K562 (cell line): ENCODE data around the gene INTS1. TPM values are rescaled to one million over a fixed set of nuclear protein-coding genes. Genes with fewer than 3 reads are reported as not detected.

Source experiments
- ATAC-seq: fragments of 200-7000 bp; cut with Tn5 transposase; 3 replicates; pipeline ENCODE4 v1.9.1; 2020; ENCODE audit warnings: moderate library complexity
- BruUV-seq: library from RNA; stranded (reverse); fragments of 400-500 nt; replicated peaks from 2 replicates; lab custom pipeline; 2021; lab: Mats Ljungman, UMichigan
- CTCF ChIA-PET: fragments of 300-600 bp; formaldehyde crosslinking; extraction: SDS; loops from one replicate; lab custom pipeline; 2021; ENCODE audit warnings: low intra/inter-chr PET ratio; lab: Yijun Ruan, JAX
- POLR2A ChIA-PET: fragments of 300-600, 350-650 bp; sonication (Branson Sonifier 250); formaldehyde crosslinking; extraction: SDS; loops from one replicate; lab custom pipeline; 2021; ENCODE audit warnings: antibody characterized with exemption, inconsistent platforms; lab: Yijun Ruan, JAX
- DNase-seq, 4 experiments: peaks; one replicate each; pipeline versions ENCODE4 v3.0.0 to v3.0.0-alpha.2; 2011 to 2018; ENCODE audit warnings: low spot score in 3 of 4, mixed read lengths in 3 of 4; ENCODE audit errors: extremely low read depth in 1 of 4
- FAIRE-seq: peaks from 2 replicates; lab custom pipeline; 2011; peaks lifted over from hg19 to GRCh38; lab: Jason Lieb, UNC
- H2AFZ ChIP-seq: 2 replicates; pipeline ENCODE4 v1.6.0; 2011; ENCODE audit warnings: low read depth, low read length, control low read depth, inconsistent platforms
- H3K27ac ChIP-seq: fragments of 200-600 bp; 3 replicates; pipeline ENCODE4 v1.8.0; 2011; ENCODE audit warnings: low read depth, mild to moderate bottlenecking, control low read depth, inconsistent platforms, low read length, moderate library complexity, mixed read lengths; ENCODE audit errors: extremely low read depth
- H3K27me3 ChIP-seq, 2 experiments: fragments of 300-600 bp in 1 of 2; 2 replicates in 1 of 2; 3 replicates in 1 of 2; pipeline versions ENCODE4 v1.6.0 to v1.8.0; 2011; ENCODE audit warnings: inconsistent platforms in 2 of 2, low read length in 2 of 2, mild to moderate bottlenecking in 1 of 2, mixed read lengths in 1 of 2, moderate library complexity in 1 of 2; ENCODE audit not compliant: control insufficient read depth in 2 of 2, insufficient read depth in 2 of 2
- H3K36me3 ChIP-seq: fragments of 300-600 bp; 3 replicates; pipeline ENCODE4 v1.8.0; 2011; ENCODE audit warnings: mild to moderate bottlenecking, low read length, inconsistent platforms; ENCODE audit not compliant: control insufficient read depth, insufficient read depth
- H3K4me1 ChIP-seq, 2 experiments: fragments of 200-600 bp in 1 of 2; replicated peaks in 1 of 2; 2 replicates in 1 of 2; 3 replicates in 1 of 2; pipeline versions ENCODE4 v1.5.1 to v1.8.0; 2011; ENCODE audit warnings: inconsistent platforms in 2 of 2, low read length in 2 of 2, mild to moderate bottlenecking in 1 of 2, mixed read lengths in 1 of 2, moderate library complexity in 1 of 2; ENCODE audit not compliant: control insufficient read depth in 2 of 2, insufficient read depth in 2 of 2
- H3K4me2 ChIP-seq: 2 replicates; pipeline ENCODE4 v1.6.1; 2011; ENCODE audit warnings: low read length, control low read depth, inconsistent platforms, mixed read lengths; ENCODE audit not compliant: insufficient read depth
- H3K4me3 ChIP-seq: fragments of 200-600 bp; sonication (generic), shearing (Covaris generic); 2 replicates; pipeline ENCODE4 v1.5.1; 2016; ENCODE audit warnings: control low read depth, inconsistent platforms
- H3K79me2 ChIP-seq: fragments of 200-600 bp; 3 replicates; pipeline ENCODE4 v1.8.0; 2011; ENCODE audit warnings: low read length, inconsistent platforms; ENCODE audit not compliant: control insufficient read depth, insufficient read depth
- H3K9ac ChIP-seq, 2 experiments: 2 replicates each; pipeline versions ENCODE4 v1.6.0 to v1.6.1; 2011; ENCODE audit warnings: low read depth in 2 of 2, low read length in 2 of 2, control low read depth in 1 of 2, inconsistent platforms in 1 of 2, mild to moderate bottlenecking in 1 of 2, mixed read lengths in 1 of 2; ENCODE audit not compliant: insufficient read depth in 1 of 2
- H3K9me1 ChIP-seq: one replicate; pipeline ENCODE4 v1.6.0; 2011; ENCODE audit warnings: inconsistent platforms, mild to moderate bottlenecking, low read length, moderate library complexity; ENCODE audit not compliant: control insufficient read depth, insufficient read depth
- H3K9me3 ChIP-seq: replicated peaks from 2 replicates; pipeline ENCODE4 v1.5.1; 2011; ENCODE audit warnings: low read depth, low read length, inconsistent platforms; ENCODE audit not compliant: control insufficient read depth, insufficient read depth
- H4K20me1 ChIP-seq: replicated peaks from 2 replicates; pipeline ENCODE4 v1.6.1; 2011; ENCODE audit warnings: low read length, inconsistent platforms, mixed read lengths; ENCODE audit not compliant: control insufficient read depth, insufficient read depth
- E2F3 ChIP-seq: fragments of 250-450 bp; sonication (Bioruptor Pico); IDR thresholded peaks from 2 replicates; pipeline ENCODE4 v1.4.0; 2020; ENCODE audit warnings: mild to moderate bottlenecking
- GTF2E2 ChIP-seq: fragments of 200-800 bp; sonication (Bioruptor generic); IDR thresholded peaks from 2 replicates; pipeline ENCODE4 v1.6.1; 2016; ENCODE audit warnings: missing genetic modification characterization, missing compliant biosample characterization
- JUND ChIP-seq, 2 experiments: IDR thresholded peaks; 2 replicates in 1 of 2; 3 replicates in 1 of 2; pipeline ENCODE4 v1.6.1; 2011; ENCODE audit warnings: borderline replicate concordance in 2 of 2, low read depth in 2 of 2, low read length in 2 of 2, improper control_type of control experiment in 1 of 2, missing biosample characterization in 1 of 2, missing genetic modification characterization in 1 of 2, missing genetic modification reagents in 1 of 2
- MECOM ChIP-seq: fragments of 250-450 bp; sonication (Bioruptor Pico); IDR thresholded peaks from 2 replicates; pipeline ENCODE4 v1.8.0; 2022; ENCODE audit warnings: inconsistent platforms
- MED1 ChIP-seq: sonication (generic); formaldehyde crosslinking; IDR thresholded peaks from 2 replicates; pipeline ENCODE4 v1.8.1; 2023; ENCODE audit warnings: missing genetic modification reagents, borderline replicate concordance
- PRPF4 ChIP-seq: fragments of 200-400 bp; formaldehyde crosslinking; IDR thresholded peaks from one replicate; pipeline ENCODE4 v1.6.1; 2017; ENCODE audit warnings: low read length, low read depth, mild to moderate bottlenecking; ENCODE audit not compliant: insufficient read depth, poor library complexity, severe bottlenecking
- TBP ChIP-seq: optimal IDR thresholded peaks from 2 replicates; pipeline ENCODE3; 2011; ENCODE audit warnings: low read depth, low read length, improper control_type of control experiment
- TCF7 ChIP-seq: sonication (generic); IDR thresholded peaks from 2 replicates; pipeline ENCODE4 v1.6.1; 2016; ENCODE audit warnings: antibody characterized with exemption, borderline replicate concordance
- ZNF165 ChIP-seq: fragments of 250-450 bp; sonication (Bioruptor Pico); IDR thresholded peaks from 2 replicates; pipeline ENCODE4 v1.4.0; 2020; ENCODE audit warnings: borderline replicate concordance
- ZNF224 ChIP-seq: sonication (generic); formaldehyde crosslinking; IDR thresholded peaks from 2 replicates; pipeline ENCODE4 v1.8.0; 2022; ENCODE audit warnings: mild to moderate bottlenecking, missing genetic modification reagents
- ZNF76 ChIP-seq: fragments of 250-450 bp; sonication (Bioruptor Pico); IDR thresholded peaks from 2 replicates; pipeline ENCODE4 v1.4.0; 2020; ENCODE audit warnings: mild to moderate bottlenecking, moderate library complexity, borderline replicate concordance
- WGBS: fragments of 100-300 bp; shearing (Covaris generic); methylation state at CpG from one replicate; pipeline ENCODE4 v1.1.6; 2016; ENCODE audit warnings: low coverage, mixed read lengths; ENCODE audit not compliant: insufficient coverage; ENCODE audit errors: missing lambda C conversion rate; 5-methylcytosine and 5-hydroxymethylcytosine counted together
- in situ Hi-C: fragments of 300-500 bp; cut with MboI; formaldehyde crosslinking; loops from 4 replicates; pipeline ENCODE4 v1.15.0; 2018; ENCODE audit warnings: inconsistent platforms, mixed read lengths
- intact Hi-C: fragments of 100-400 bp; cut with micrococcal nuclease; formaldehyde crosslinking; loops from 2 replicates; pipeline ENCODE4 v1.14.2; 2022
- polyA plus RNA-seq, 8 experiments: library from polyadenylated mRNA; depleted of rRNA in 4 of 8; stranded (reverse) in 5 of 8; unstranded in 3 of 8; fragments of >200 nt; fragmentation: Nextera tagmentation in 2 of 8; fragmentation: Illumina TruSeq in 1 of 8; extraction: Ambion mirVana in 2 of 8; extraction: Trizol in 1 of 8; gene quantifications; 2 replicates each; pipeline versions ENCODE4 v1.2.1 to v1.2.3, GENCODE V29; 2011 to 2014; ENCODE audit warnings: inconsistent platforms in 1 of 8, missing spikeins in 1 of 8
- total RNA-seq, 7 experiments: library from RNA; depleted of rRNA in 6 of 7; stranded (reverse); fragments of >200 nt in 6 of 7; fragmentation: Illumina TruSeq in 2 of 7; extraction: Trizol in 2 of 7; gene quantifications; 2 replicates each; pipeline versions ENCODE4 v1.2.1 to v1.2.3, GENCODE V29; 2011 to 2021; ENCODE audit warnings: low replicate concordance in 1 of 7
- TF ChIP-seq, protein P1 (sequence below): fragments of 450-650 bp; formaldehyde crosslinking; IDR thresholded peaks from 2 replicates; pipeline ENCODE4 v1.4.0; 2020; ENCODE audit warnings: mild to moderate bottlenecking, mixed read lengths
- TF ChIP-seq, protein P2 (sequence below): sonication (generic); formaldehyde crosslinking; IDR thresholded peaks from 2 replicates; pipeline ENCODE4 v1.8.1; 2023; ENCODE audit warnings: mild to moderate bottlenecking, missing genetic modification reagents
- TF ChIP-seq, protein P3 (sequence below): fragments of 250-450 bp; sonication (Bioruptor Pico); IDR thresholded peaks from 2 replicates; pipeline ENCODE4 v1.5.0; 2021
- TF ChIP-seq, protein P4 (sequence below): sonication (generic); formaldehyde crosslinking; IDR thresholded peaks from 2 replicates; pipeline ENCODE4 v1.8.1; 2022; ENCODE audit warnings: missing genetic modification reagents

Gene INTS1
- total and polyA plus RNA-seq, 9 of the 15 experiments (the other 6 are each of a cell fraction or from before 2014, with no cell fraction given) = 0.34 to 119 (median 18.5) TPM

DNA sequence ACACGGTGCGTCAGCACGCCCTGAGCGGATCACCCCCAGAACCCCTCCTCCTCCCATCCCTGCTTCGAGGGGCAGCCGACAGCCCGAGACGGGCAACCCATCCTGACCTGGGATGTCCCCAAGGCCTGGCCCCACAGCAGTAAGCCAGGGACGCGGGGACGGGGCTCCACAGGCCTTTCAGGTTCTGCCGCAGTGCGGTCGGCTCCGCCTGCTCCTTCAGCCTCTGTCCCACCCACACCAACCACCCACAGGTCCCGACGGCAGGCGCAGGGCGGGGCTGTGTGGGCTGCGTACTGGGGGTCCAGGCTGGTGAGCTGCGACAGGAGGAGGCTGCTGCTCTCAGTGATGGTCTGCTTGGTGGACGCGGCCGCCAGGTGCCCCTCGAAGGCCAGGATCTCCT lies 16.7 kb downstream of the INTS1 start (continued):
- TF ChIP-seq, protein P1, sequence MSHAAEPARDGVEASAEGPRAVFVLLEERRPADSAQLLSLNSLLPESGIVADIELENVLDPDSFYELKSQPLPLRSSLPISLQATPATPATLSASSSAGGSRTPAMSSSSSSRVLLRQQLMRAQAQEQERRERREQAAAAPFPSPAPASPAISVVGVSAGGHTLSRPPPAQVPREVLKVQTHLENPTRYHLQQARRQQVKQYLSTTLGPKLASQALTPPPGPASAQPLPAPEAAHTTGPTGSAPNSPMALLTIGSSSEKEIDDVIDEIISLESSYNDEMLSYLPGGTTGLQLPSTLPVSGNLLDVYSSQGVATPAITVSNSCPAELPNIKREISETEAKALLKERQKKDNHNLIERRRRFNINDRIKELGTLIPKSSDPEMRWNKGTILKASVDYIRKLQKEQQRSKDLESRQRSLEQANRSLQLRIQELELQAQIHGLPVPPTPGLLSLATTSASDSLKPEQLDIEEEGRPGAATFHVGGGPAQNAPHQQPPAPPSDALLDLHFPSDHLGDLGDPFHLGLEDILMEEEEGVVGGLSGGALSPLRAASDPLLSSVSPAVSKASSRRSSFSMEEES = no peak
- TF ChIP-seq PRPF4 (no peak), MED1 (CRISPR knock-in tag) (no peak)
- TF ChIP-seq, all 486 proteins: peak for 0

DNA sequence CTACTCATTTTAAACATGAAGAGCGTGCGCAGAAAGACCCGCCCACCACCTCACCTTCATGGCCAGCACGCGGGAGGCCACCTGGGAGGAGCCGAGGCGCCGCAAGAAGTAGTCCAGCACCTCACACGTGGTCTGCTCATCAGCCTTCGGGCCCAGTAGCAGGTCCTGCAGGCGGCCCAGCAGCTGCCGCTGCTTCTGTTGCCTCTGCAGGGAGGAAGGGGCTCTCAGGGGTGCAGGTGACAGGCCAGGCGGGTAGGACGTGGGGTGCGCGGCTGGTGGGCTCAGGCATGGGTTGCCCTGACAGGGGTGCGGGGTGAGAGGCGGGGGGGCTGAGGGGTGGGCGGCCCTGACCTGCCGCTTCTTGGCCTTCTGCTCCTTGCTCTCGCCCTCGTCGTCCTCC lies 17.6 kb downstream of the INTS1 start:
- Histone ChIP-seq H3K9me3 (no peaks in the 10 kb centered on the region), H3K79me2 (no peaks in the 10 kb centered on the region), H2AFZ (no peak overlapping the region), H3K4me1 (peaks cover 0 to 5% of the 10 kb centered on the region in 2 experiments; a peak in 1 of 5 replicates), H3K9me1 (no peaks in the 10 kb centered on the region), H4K20me1 (no peaks in the 10 kb centered on the region), H3K4me2 (no peak overlapping the region), H3K4me3 (no peak overlapping the region), H3K27ac (no peak overlapping the region), H3K9ac (no peak overlapping the region), H3K36me3 (peaks cover 87% of the 10 kb centered on the region; the same call in 2 of the 3 replicates), H3K27me3 (no peaks in the 10 kb centered on the region)
- DNase-seq = no peak
- ATAC-seq = no peak
- no peak for FAIRE-seq
- intact Hi-C loops = no loop called here
- no TSS peak for BruUV-seq
- in situ Hi-C loops = no loop called here
- WGBS = 94% methylated on average over 9 of the region's 23 CpGs
- ChIA-PET CTCF (no interaction called here), POLR2A (interaction anchor here (1.5 kb wide), 1 partner anchor 15 kb away, joined by 3 read pairs; no protein-coding TSS in a partner anchor)
- TF ChIP-seq TBP (no peak), ZNF76 (CRISPR knock-in tag) (no peak), MECOM (CRISPR knock-in tag) (no peak), E2F3 (CRISPR knock-in tag) (no peak), TCF7 (no peak), ZNF165 (CRISPR knock-in tag) (no peak), GTF2E2 (tag) (no peak), ZNF224 (CRISPR knock-in tag) (no peak), JUND (IDR thresholded peaks at IDR 0.05; ENCODE audit: borderline replicate concordance, low read depth, low read length) (no peak), JUND (tag; IDR thresholded peaks at IDR 0.05; ENCODE audit: borderline replicate concordance, low read depth, low read length) (no peak)
- TF ChIP-seq, protein P2, sequence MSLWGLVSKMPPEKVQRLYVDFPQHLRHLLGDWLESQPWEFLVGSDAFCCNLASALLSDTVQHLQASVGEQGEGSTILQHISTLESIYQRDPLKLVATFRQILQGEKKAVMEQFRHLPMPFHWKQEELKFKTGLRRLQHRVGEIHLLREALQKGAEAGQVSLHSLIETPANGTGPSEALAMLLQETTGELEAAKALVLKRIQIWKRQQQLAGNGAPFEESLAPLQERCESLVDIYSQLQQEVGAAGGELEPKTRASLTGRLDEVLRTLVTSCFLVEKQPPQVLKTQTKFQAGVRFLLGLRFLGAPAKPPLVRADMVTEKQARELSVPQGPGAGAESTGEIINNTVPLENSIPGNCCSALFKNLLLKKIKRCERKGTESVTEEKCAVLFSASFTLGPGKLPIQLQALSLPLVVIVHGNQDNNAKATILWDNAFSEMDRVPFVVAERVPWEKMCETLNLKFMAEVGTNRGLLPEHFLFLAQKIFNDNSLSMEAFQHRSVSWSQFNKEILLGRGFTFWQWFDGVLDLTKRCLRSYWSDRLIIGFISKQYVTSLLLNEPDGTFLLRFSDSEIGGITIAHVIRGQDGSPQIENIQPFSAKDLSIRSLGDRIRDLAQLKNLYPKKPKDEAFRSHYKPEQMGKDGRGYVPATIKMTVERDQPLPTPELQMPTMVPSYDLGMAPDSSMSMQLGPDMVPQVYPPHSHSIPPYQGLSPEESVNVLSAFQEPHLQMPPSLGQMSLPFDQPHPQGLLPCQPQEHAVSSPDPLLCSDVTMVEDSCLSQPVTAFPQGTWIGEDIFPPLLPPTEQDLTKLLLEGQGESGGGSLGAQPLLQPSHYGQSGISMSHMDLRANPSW = no peak
- TF ChIP-seq, protein P3, sequence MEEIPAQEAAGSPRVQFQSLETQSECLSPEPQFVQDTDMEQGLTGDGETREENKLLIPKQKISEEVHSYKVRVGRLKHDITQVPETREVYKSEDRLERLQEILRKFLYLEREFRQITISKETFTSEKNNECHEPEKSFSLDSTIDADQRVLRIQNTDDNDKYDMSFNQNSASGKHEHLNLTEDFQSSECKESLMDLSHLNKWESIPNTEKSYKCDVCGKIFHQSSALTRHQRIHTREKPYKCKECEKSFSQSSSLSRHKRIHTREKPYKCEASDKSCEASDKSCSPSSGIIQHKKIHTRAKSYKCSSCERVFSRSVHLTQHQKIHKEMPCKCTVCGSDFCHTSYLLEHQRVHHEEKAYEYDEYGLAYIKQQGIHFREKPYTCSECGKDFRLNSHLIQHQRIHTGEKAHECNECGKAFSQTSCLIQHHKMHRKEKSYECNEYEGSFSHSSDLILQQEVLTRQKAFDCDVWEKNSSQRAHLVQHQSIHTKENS = no peak
- TF ChIP-seq, protein P4, sequence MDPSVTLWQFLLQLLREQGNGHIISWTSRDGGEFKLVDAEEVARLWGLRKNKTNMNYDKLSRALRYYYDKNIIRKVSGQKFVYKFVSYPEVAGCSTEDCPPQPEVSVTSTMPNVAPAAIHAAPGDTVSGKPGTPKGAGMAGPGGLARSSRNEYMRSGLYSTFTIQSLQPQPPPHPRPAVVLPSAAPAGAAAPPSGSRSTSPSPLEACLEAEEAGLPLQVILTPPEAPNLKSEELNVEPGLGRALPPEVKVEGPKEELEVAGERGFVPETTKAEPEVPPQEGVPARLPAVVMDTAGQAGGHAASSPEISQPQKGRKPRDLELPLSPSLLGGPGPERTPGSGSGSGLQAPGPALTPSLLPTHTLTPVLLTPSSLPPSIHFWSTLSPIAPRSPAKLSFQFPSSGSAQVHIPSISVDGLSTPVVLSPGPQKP (CRISPR knock-in tag) = no peak
